Measurements from ENCODE around the gene SAV1. TPM values are rescaled to one million over a fixed set of nuclear protein-coding genes. Genes with fewer than 3 reads are reported as not detected.

Gene SAV1
- polyA plus RNA-seq, 3 donors: 37.4 to 44.2 (median 39.3) TPM

DNA sequence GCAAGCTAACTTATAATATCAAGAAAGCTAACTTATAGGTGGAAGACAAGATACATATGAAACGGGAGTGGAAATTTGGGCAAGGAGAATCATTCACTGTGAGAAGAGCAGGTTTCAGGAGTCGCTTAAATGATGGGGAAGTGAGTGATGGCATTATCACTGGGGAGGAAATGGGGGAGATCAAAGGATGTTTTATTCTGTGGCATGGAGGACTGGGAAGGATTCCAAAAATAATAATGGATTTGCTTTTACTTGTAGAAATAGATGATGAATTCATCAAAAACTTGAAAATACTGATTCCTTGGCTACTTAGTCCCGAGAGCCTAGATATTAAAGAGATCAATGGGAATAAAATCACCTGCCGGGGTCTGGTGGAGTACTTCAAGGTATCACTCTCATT lies 47.8 kb downstream of the SAV1 start:
- DNase-seq (ENCODE audit: extremely low read depth in 1 of 11, low read depth in 9 of 11, low spot score in 4 of 11): no peak

DNA sequence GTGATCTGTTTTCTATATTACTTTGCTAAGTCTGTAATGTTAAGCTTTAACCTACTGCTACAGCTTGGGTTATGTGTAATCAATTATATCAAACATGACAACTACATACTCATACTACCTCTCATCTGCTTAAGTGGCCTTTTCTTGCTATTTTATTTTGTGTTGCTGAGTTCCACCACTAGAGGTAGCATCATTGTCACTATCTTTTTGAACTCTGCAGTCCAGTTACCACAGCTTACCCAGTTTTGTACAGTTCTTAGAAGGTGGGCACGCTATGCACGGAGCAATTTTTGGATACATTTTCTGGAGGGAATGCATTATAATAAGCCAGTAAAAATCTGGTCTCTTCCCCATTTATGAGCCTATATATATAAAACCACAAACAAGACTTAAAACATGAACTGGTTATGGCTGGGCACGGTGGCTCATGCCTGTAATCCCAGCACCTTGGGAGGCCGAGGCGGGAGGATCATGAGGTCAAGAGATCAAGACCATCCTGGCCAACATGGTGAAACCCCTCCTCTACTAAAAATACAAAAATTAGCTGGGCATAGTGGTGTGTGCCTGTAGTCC lies 48.5 kb downstream of the SAV1 start:
- DNase-seq (ENCODE audit: extremely low read depth in 1 of 11, low read depth in 9 of 11, low spot score in 4 of 11): peak in 2 of 11 donors; percentile 16 to 29

DNA sequence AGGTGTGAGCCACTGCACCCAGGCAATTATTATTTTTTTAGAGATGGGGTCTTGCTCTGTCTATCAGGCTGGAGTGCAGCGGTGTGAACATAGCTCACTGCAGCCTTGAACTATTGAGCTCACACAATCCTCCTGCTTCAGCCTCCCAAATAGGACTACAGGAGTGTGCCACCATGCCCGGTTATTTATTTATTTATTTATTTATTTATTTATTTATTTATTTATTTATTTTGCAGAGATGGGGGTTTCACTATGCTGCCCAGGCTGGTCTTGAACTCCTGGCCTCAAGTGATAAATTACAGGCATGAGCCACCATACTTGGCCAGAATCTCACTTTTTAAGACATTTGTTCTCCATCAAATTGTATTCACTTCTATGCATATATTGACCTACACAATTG lies 51.8 kb downstream of the SAV1 start:
- DNase-seq (ENCODE audit: extremely low read depth in 1 of 11, low read depth in 9 of 11, low spot score in 4 of 11): no peak

DNA sequence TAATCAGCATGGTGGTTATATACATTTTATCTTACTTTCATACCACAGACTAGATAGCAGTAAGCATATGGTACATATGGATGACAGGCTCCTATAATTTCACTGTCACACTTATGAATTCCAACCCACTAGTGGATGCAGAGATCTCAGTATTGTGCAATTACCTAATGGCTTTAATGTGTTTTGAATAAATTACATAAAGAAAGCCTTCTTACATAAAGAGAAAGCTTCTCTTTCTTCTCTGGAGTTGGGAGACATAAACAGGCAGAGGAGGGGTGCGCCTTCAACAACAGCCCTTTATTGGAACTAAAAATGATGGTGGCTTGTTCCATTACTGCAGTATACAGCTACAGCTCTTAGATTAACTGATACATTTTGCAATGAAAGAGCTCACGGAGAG lies 52.6 kb downstream of the SAV1 start:
- no peak for DNase-seq (ENCODE audit: extremely low read depth in 1 of 11, low read depth in 9 of 11, low spot score in 4 of 11)

DNA sequence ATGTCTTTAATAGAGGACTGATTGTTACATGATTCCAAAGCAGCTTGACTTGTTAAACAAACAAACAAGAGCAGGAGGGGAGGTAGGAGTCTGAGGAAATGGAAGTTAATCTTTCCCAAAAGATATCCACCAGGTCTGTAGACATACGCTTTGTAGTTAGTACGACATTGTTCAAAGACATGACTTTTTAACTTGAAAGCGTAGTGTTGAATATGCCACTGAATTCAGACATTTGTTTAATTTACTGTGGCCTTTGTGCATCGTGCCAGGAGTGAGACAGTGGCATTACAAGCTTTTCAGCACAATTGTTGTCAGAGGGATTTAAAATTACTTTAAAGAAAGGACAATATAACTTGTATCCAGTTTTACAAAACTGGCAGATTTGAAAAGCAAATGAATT lies 53.0 kb downstream of the SAV1 start:
- no peak for DNase-seq (ENCODE audit: extremely low read depth in 1 of 11, low read depth in 9 of 11, low spot score in 4 of 11)

DNA sequence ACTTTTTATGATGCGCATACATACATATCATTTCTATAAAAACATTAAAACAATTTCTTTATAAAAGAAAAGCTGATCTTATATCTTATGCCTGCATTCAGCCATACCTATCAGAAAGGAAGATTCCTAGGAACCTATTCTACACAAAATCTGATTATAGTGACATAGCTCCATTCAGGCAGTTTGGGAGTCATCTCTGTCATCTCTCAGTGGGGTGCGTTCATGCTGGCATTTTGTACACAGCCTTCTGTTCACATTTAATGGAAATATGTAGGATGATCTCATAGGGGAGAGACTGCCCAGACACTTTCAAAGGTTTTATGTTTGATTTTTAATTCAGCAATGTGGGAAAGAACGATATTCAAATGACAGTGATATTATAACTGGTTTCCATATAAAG lies 55.3 kb downstream of the SAV1 start:
- DNase-seq (ENCODE audit: extremely low read depth in 1 of 11, low read depth in 9 of 11, low spot score in 4 of 11): no peak

DNA sequence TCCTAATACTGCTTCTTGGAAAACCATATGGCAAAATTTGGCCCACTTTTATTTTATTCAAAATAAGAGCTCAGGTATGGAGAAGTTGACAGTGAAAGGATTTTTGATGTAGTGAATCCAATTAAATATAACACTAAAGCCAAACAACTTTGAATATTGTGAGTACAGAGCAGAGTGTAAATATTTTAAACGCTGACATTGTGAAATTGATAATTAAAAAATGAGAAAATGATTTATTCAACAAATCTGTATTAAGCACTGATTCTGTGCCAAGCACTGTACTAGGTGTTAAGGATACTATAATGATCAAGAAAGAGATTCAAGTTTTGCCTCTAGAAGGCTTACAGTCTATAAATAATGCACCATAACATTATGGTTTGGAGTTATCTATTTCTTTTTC lies 57.6 kb downstream of the SAV1 start:
- DNase-seq (ENCODE audit: extremely low read depth in 1 of 11, low read depth in 9 of 11, low spot score in 4 of 11): no peak

DNA sequence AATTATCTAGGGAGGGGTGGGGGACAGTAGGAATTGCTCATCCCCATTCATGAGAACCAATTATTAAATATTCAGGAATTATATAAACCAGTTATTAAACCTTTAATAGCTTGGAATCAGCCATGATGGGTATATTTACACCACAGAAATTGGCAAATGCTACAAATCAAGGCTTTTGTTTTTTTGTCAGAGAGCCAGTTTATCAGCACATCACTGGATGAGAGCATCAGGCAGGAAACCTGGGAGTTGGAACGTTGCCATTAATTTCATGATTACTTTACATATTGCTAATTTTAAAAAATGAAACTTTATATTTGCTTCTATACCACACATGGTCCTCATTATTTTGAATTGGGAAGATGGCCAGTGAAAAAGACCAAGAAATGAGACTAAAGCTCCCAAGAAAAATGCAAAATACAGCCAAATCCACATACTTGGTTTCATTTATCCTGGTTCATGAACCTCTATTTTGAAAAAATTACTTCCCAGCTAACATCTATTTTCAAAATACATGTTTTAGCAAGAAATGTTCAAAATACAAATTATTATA lies 59.7 kb downstream of the SAV1 start:
- no peak for DNase-seq (ENCODE audit: extremely low read depth in 1 of 11, low read depth in 9 of 11, low spot score in 4 of 11)

DNA sequence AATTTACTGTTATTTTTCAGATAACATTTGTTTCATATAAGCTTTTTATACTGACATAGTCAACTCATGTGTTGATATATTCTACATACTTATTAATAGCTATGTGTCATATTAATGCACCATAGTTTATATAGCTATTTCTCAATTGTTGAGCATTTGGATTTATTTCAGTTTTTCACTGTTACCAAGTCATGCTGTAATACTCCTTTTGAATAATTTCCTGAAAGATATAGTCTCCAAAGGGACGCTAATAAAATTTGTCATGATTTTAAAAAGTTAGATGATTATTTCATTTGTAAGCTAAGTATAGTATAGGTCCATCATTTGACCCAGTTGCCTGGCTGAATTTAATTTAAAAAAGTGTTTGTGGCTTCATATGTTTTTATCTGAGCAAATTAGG lies 60.3 kb downstream of the SAV1 start:
- DNase-seq (ENCODE audit: extremely low read depth in 1 of 11, low read depth in 9 of 11, low spot score in 4 of 11): no peak

DNA sequence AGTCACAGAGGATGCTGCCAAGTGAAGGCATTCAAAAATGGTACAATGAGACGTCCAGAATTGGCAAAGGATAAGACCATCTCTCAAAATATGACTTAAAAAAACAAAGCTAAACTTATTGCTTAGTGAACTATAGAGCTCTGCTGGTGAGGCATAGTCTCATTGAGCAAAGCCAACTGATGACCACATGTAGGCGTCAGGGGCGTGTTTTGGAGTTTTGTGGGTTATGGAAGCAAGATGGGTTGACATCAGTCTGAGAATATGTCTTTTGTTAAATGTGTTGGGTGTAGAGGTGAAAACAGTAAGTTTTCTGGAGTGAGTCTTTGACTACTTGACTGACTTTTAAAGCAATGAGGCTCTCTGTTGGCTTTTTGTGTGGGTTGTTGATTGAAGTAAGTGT lies 60.9 kb downstream of the SAV1 start:
- DNase-seq (ENCODE audit: extremely low read depth in 1 of 11, low read depth in 9 of 11, low spot score in 4 of 11): no peak

DNA sequence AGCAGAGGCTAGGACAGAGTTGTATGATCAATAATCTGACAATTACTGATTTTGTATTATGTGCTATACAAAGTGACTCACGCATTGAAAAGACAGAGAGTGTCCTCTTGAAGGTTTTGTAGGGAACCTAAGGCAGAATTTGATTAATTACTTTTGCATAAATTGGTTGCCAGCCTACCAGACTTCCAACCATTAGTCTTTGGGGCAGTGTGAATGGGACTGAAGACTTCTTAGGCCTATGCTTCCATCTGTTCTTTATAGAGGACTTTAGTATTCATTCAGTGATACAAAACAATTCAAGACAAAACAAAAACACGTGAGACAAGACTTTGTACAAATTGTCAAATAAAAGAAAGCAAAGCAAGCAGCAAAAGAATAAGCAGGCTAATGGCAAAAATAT lies 61.6 kb downstream of the SAV1 start:
- no peak for DNase-seq (ENCODE audit: extremely low read depth in 1 of 11, low read depth in 9 of 11, low spot score in 4 of 11)

DNA sequence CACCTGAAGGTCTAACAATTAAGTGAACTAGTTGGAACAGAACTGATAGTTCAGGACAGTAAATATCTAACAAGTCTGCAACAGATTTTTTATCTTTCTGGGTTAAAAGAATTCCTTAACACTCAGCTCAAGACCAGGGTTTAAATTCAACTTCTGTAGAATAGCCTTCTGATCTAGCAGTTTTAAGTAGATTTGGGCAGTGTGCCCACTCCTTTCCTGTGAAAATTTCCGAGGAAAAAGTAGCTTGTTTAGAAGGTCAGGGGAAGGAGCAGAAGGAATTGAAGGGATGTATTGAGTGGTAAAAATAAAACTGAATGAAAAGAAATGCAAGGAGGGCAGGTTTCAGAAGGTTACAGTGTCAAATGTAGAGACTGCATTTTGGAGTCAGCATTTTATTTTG lies 62.3 kb downstream of the SAV1 start:
- DNase-seq (ENCODE audit: extremely low read depth in 1 of 11, low read depth in 9 of 11, low spot score in 4 of 11): peak in 2 of 11 donors; percentile 19 to 29

DNA sequence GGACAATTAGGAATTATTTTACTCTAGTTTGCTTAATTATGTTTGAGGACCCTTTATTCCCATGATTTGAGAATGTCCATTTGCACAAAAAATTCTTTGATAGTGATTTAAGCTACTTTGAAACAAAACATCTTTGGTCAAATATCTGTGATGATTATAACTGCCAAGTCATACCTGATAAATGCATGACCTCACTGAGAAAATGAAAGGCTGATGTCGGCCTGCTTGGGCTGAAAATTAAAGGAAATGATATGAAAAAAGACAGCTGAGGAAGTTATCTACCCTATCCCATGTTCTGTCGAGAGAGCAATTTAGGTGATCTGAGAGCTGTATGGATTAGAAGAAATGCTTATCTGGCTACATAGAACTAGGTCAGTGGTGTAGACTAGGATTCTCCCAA lies 64.5 kb downstream of the SAV1 start:
- DNase-seq (ENCODE audit: extremely low read depth in 1 of 11, low read depth in 9 of 11, low spot score in 4 of 11): no peak

DNA sequence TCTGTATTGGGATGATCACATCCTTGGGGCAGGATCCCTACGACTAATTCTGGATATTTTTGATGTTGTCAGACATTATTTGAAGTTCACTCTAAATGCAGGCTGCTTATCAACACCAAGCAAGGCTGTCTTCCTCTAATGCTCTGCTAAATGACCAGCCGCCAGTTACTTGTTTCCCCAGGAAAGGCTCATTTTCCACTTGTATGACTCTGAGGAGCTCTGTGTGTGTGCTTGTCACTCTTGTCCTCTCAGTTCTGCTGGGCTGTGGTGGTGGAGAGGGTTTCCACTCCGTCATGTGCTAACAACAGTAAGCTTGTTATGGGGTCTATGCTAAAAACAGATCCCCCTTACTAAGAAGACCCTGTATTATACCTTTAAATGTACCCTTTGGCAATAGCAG lies 66.1 kb downstream of the SAV1 start:
- DNase-seq (ENCODE audit: extremely low read depth in 1 of 11, low read depth in 9 of 11, low spot score in 4 of 11): no peak

DNA sequence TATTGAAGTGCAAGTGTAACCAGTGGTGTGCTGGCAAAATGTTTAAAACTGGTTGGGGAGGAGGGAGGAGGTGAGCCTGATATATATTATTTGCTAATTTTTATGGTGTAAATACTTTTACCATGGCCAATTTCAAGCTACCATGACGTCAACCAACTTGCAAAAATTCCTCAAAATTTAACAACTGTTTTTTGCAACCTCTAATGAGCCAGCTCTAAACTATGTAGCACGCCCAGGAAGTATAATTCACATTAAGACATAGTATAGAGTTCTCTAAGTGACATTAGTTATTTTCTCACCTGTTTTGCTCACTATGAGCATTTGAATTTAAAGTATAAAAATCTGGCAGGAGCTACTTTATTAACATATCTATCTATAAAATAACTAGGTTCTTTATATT lies 66.7 kb downstream of the SAV1 start:
- DNase-seq (ENCODE audit: extremely low read depth in 1 of 11, low read depth in 9 of 11, low spot score in 4 of 11): no peak

DNA sequence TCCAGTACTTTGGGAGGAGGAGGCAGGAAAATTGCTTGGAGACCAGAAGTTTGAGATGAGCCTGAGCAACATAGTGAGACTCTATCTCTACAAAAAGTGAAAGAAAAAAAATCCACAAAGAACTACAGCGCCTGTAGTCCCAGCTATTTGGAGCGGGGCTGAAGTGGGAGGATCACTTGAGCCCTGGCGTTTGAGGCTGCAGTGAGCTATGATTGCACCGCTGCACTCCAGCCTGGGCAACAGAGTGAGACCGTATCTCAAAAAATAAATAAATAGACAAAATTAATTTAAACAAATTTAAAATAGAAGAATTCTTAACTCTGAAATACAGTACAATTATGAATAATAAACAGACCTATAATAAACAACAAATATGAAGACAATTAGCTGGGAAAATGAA lies 67.3 kb downstream of the SAV1 start:
- no peak for DNase-seq (ENCODE audit: extremely low read depth in 1 of 11, low read depth in 9 of 11, low spot score in 4 of 11)

DNA sequence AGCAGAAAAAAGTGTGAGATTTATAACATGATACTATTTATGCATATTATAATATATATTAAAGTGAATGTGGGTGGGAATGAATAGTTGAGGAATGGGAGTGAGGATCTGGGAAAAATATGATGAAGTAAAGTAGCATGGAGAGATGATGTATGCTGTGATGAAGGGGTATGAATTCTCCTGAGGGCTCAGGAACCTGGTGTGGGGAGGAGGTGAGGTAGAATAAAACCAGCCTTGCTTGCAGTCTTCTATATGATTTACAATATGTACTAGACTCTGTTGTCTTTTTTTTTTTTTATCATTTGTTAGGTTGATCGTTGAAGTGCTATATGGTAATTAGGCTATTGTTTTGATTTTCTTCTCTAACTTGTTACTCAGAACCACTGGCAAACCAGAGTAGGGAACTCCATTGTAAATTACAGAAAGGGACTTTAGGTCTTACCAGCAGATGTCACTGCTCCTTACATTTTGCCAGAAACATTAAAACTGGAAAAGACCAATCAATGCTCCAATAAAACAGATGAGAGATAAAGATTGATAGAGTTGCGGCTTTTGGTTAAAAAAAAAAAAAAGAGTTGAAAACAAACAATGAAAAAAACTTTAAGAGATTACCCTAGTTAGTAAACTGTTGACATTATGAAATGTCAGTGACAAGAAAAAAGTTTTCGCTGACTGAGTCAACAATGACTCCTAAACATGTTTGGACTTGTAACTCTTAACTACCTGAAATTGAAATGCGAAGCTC lies 68.2 kb downstream of the SAV1 start:
- DNase-seq (ENCODE audit: extremely low read depth in 1 of 11, low read depth in 9 of 11, low spot score in 4 of 11): peak in 2 of 11 donors; percentile 23 to 45

DNA sequence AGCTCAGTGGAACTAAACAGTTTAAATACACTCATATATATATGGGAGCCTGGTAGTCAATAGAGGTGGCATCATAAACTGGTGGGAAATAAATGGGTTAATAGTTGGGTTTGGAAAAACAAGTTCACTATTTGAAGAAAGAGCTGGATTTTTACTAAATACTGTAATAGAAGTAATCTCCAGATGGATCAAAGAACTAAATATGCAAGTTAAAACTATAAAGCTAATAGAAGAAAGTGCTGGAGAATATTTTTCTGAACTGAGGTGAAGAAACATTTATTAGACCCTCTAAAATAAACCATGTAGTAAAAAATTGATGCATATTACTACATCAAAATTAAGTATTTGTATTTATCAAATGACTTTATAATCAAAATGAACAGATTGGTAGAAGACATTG lies 69.3 kb downstream of the SAV1 start:
- DNase-seq (ENCODE audit: extremely low read depth in 1 of 11, low read depth in 9 of 11, low spot score in 4 of 11): no peak

DNA sequence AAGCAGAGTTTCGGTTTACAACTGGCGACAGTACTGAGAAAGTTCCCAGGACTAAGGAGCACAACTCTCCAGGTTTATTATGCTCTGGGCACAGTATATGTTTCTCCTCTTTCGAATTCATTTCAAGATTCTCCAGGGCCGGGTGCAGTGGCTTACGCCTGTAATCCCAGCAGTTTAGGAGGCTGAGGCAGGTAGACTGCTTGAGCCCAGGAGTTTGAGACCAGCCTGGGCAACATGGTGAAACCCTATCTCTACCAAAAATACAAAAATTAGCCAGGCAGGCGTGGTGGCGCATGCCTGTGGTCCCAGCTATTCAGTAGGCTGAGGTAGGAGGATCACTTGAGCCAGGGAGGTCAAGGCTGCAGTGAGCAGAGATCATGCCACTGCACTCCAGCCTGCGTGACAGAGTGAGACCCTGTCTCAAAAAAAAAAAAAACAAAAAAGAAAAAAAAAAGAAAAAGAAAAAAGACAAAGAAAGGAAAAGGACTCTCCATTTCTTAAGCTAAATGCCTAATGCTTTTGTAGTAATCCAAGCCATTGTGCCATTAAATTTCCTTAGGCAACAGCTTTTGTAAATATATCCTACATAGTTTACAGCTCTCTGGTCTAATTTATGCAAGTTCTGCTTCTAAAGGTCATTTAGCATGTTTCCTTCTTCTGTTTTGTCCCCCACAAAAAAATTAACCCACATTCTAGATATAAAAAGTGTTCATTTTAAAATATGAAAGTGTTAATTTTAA lies 73.4 kb downstream of the SAV1 start:
- no peak for DNase-seq (ENCODE audit: extremely low read depth in 1 of 11, low read depth in 9 of 11, low spot score in 4 of 11)

DNA sequence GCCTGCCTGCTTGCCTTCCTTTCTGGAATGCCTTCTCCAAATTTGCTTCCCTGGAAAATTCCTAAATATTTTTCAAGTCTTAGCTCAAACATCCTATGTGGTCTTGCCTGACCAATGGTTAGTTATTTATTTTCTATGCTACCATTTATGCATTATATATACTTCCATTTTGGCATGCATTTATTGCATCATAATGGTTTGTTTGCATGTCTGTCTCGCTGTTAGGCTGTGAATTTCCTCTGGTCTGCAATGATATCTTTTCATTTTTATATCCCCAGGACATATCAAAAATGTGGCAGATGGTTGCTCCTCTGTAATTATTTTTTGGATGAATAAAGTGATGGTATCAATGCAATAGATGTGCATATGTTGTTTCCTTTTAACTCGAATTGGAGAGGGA lies 77.6 kb downstream of the SAV1 start:
- DNase-seq (ENCODE audit: extremely low read depth in 1 of 11, low read depth in 9 of 11, low spot score in 4 of 11): no peak
